Activated CD4-positive, alpha-beta memory T cell treated with anti-CD3 and anti-CD28 coated beads, Interleukin-2, amount 10 ng/mL, durations not matched to agents 7 days and 5 days (primary cell): ENCODE data around the gene VEZF1. TPM values are rescaled to one million over a fixed set of nuclear protein-coding genes. Genes with fewer than 3 reads are reported as not detected.

Experiments
- CTCF ChIA-PET: fragments of 350-600 bp; sonication (Branson Sonifier 250); formaldehyde crosslinking; loops from one replicate; lab custom pipeline; 2021; ENCODE audit warnings: antibody characterized with exemption, inconsistent platforms; lab: Charles Lee
- POLR2A ChIA-PET: fragments of 350-600 bp; sonication (Branson Sonifier 250); formaldehyde crosslinking; loops from one replicate; lab custom pipeline; 2021; ENCODE audit warnings: antibody characterized with exemption; lab: Charles Lee
- DNase-seq: peaks from one replicate; pipeline ENCODE4 v3.0.0-alpha.2; 2020
- H3K27ac Mint-ChIP-seq: one replicate; pipeline ENCODE4 v1.8.0; 2021; ENCODE audit warnings: mild to moderate bottlenecking, mixed read lengths
- H3K27me3 Mint-ChIP-seq: one replicate; pipeline ENCODE4 v1.8.0; 2021; ENCODE audit warnings: mixed read lengths
- H3K36me3 Mint-ChIP-seq: one replicate; pipeline ENCODE4 v1.8.0; 2021; ENCODE audit warnings: low read depth, mixed read lengths
- H3K4me1 Mint-ChIP-seq: one replicate; pipeline ENCODE4 v1.8.0; 2021; ENCODE audit warnings: mixed read lengths
- H3K4me3 Mint-ChIP-seq: one replicate; pipeline ENCODE4 v1.8.0; 2021; ENCODE audit warnings: mild to moderate bottlenecking, mixed read lengths
- H3K9me3 Mint-ChIP-seq: one replicate; pipeline ENCODE4 v1.8.0; 2021; ENCODE audit warnings: mixed read lengths
- total RNA-seq, 2 experiments: library from RNA; stranded (reverse); gene quantifications; one replicate each; pipeline ENCODE4 v1.2.3, GENCODE V29; 2021

The VEZF1 gene
- total RNA-seq, 2 experiments from 2014 or later, result 44.6 to 46.6 TPM

DNA sequence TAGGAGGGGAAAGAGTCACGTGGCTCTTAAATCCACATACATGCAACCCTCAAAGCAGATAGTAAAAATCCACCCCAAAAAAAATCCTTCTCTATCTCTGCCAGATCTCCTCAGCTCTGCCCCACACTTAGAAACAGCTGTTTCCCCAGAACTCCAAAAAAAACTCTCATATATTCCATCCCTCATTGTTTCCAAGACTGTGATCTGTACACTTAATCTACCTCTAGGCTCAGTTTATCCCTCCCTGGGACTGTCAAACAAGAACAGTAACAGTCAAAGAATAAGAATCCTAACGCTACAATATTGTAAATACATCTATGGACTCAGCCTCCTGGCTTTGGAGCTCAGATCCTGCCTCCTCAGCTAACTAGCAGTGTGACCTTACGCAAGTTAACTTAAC lies 44.4 kb downstream of the VEZF1 start:
- POLR2A ChIA-PET, result interaction anchor here (0.5 kb wide), 1 partner anchor 40 kb away, joined by 3 read pairs; no protein-coding TSS in a partner anchor
- Mint-ChIP-seq H3K27ac (no peak overlapping the region), H3K4me3 (no peak overlapping the region), H3K27me3 (peaks cover 58% of the 10 kb centered on the region), H3K36me3 (no peaks in the 10 kb centered on the region), H3K9me3 (no peaks in the 10 kb centered on the region), H3K4me1 (peaks cover 30% of the 10 kb centered on the region)
- DNase-seq, result no peak
- CTCF ChIA-PET, result interaction anchor here (0.9 to 1.6 kb wide), 2 partner anchors 12 to 51 kb away, joined by 4 read pairs; partner anchors contain the start of gene CUEDC1

DNA sequence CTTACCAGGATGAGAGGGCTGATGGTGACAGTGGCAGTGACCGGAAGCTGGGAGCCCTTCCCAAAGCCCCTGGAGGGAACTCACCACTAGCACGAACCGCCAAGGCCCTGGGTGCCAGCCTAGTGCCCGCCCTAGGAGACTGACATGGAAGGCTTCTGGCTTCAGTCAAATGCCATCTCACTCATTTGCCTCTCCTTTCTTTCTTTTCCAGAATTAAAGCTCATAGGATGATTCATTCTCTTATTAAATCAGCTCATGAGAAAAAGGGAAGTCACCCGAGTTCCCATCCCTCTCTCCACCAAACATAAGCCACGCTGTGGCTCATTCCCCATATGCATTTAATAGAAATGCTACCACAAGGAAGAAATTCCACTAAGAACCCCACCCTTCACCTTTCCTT lies 44.9 kb downstream of the VEZF1 start:
- Mint-ChIP-seq H3K4me1 (peaks cover 25% of the 10 kb centered on the region), H3K27me3 (peaks cover 53% of the 10 kb centered on the region), H3K9me3 (no peaks in the 10 kb centered on the region), H3K36me3 (no peaks in the 10 kb centered on the region), H3K27ac (no peak overlapping the region), H3K4me3 (no peak overlapping the region)
- DNase-seq, result no peak
- CTCF ChIA-PET, result interaction anchor here (1.6 kb wide), 1 partner anchor 50 kb away, joined by 4 read pairs; no protein-coding TSS in a partner anchor
- POLR2A ChIA-PET, result no interaction called here

DNA sequence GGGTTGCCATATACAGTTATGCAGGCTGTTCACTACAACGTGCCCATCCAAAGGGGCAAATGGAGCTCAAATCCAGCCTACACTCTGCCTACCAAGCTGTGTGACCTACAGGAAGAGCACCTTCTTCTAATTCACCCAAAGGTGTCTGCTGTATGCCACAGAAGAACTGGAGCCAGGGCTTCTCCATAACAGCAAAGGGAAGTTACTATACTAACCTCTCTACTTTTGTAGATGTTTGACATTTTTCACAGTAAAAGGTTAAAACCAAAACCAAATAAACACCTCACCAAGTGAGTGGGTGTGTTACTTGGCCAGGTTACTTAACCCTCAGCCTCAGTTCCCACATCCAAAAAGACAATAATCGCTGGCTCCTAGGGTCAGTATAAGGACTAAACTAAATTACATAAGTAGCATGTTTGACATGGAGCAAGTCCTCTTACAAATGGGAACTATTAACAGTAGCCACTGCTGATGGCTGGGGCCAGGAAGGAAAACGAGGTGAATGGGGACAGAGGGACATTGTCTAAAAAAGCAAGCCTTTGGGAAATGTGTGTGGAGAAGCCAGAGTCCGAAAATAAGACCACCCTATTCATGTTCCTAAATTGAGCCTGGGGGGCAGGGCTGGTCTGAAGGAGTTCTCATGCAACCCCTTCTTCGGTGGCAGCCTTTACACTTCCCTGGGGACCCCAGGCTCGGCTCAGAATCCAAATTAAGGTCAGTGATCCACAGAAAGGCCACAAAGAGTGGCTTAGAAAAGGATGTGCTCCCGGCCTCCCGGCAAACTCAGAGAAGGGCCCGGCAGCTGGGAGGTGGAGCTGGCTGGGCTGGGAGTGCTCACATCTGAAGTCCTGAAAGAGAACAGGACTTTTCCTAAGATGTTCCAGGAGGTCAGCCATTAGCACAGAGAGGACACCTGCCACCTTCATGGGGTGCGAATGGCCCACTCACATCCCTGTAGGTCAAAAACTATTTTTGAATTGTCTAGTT lies 46.4 kb downstream of the VEZF1 start:
- H3K4me3 Mint-ChIP-seq, result no peak overlapping the region
- no peak overlapping the region for H3K27ac Mint-ChIP-seq

GRCh38 chr17:57940653-57941329 lies 47.3 kb downstream of the VEZF1 start:
- Mint-ChIP-seq H3K27ac (no peak overlapping the region), H3K4me1 (peaks cover 10% of the 10 kb centered on the region), H3K36me3 (no peaks in the 10 kb centered on the region), H3K9me3 (no peaks in the 10 kb centered on the region), H3K4me3 (no peak overlapping the region), H3K27me3 (peaks cover 37% of the 10 kb centered on the region)
- ChIA-PET CTCF (no interaction called here), POLR2A (no interaction called here)
- DNase-seq, result no peak

More for the DNA sequence above, 46.4 kb downstream of the VEZF1 start:
- no peaks in the 10 kb centered on the region for H3K36me3 Mint-ChIP-seq
- ChIA-PET POLR2A (no interaction called here), CTCF (no interaction called here)
- H3K9me3 Mint-ChIP-seq, result no peaks in the 10 kb centered on the region
- DNase-seq, result no peak
- peaks cover 15% of the 10 kb centered on the region for H3K4me1 Mint-ChIP-seq
- peaks cover 44% of the 10 kb centered on the region for H3K27me3 Mint-ChIP-seq

DNA sequence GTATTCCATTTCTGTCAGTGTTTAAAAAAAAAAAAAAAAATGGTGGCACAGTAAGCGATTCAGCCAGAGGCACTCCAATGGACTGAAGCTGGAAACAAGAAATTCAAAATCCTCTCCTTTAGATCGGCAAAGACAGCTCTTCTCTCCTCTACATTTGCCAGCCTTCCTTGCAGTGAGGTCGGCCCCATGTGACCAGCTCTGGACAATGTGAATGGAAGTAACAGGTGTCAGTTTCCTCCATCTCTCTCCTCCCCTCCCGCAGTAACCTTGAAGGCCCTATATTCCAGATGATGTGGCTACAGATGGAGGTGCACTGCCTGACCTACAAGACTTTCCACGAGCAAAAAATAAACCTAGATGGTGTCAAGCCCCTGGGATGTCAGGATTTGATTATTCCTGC lies 47.8 kb downstream of the VEZF1 start:
- POLR2A ChIA-PET, result no interaction called here
- H3K27ac Mint-ChIP-seq, result no peak overlapping the region

GRCh38 chr17:57939797-57940196 lies 48.3 kb downstream of the VEZF1 start:
- H3K4me3 Mint-ChIP-seq, result no peak overlapping the region
- H3K9me3 Mint-ChIP-seq, result no peaks in the 10 kb centered on the region
- ChIA-PET CTCF (interaction anchor here (0.9 kb wide), 1 partner anchor 81 kb away, joined by 3 read pairs; no protein-coding TSS in a partner anchor), POLR2A (no interaction called here)
- DNase-seq, result no peak
- peaks cover 35% of the 10 kb centered on the region for H3K27me3 Mint-ChIP-seq
- H3K4me1 Mint-ChIP-seq, result peaks cover 10% of the 10 kb centered on the region
- H3K36me3 Mint-ChIP-seq, result no peaks in the 10 kb centered on the region
- no peak overlapping the region for H3K27ac Mint-ChIP-seq

More for the DNA sequence above, 47.8 kb downstream of the VEZF1 start:
- DNase-seq, result no peak
- H3K4me3 Mint-ChIP-seq, result no peak overlapping the region
- CTCF ChIA-PET, result interaction anchor here (0.9 kb wide), 1 partner anchor 81 kb away, joined by 3 read pairs; no protein-coding TSS in a partner anchor
- no peaks in the 10 kb centered on the region for H3K36me3 Mint-ChIP-seq
- H3K4me1 Mint-ChIP-seq, result peaks cover 10% of the 10 kb centered on the region
- peaks cover 37% of the 10 kb centered on the region for H3K27me3 Mint-ChIP-seq
- no peaks in the 10 kb centered on the region for H3K9me3 Mint-ChIP-seq

DNA sequence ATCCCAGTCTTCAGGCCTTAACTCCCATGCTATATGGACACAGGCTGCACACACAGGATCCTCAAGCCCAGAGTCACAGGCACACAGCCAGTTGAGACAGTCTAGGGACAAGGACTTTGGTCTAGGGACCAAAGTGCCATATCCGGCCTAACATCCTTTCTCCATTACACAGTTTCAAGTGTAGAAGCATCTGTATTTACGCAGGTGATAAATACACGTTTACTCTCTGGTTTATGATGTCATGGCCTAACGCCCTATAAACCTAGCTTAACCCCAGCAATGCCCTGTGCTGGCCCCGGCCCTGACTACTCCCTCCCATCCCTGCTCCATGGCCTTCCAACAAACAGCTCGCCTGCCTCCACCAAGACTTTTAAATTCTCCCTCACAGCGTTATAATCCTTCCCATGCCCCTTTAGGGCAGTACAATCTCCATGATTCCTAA lies 50.0 kb downstream of the VEZF1 start:
- Mint-ChIP-seq H3K27me3 (peaks cover 25% of the 10 kb centered on the region), H3K9me3 (no peaks in the 10 kb centered on the region)

DNA sequence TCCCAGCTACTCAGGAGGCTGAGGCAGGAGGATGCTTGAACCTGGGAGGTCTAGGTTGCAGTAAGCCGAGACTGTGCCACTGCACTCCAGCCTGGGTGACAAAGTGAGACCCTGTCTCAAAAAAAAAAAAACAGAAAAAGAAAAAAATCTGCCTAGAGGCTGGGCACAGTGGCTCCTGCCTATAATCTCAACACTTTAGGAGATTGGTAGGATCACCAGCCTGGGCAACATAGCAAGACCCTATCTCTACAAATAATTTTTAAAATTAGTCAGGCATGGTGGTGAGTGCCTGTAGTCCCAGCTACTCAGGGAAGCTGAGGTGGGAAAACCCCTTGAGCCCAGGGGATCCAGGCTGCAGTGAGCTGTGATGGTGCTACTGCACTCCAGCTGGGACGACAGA lies 50.6 kb downstream of the VEZF1 start:
- Mint-ChIP-seq H3K9me3 (no peaks in the 10 kb centered on the region), H3K4me1 (peaks cover 10% of the 10 kb centered on the region), H3K27ac (no peak overlapping the region), H3K27me3 (peaks cover 24% of the 10 kb centered on the region), H3K36me3 (no peaks in the 10 kb centered on the region), H3K4me3 (no peak overlapping the region)
- CTCF ChIA-PET, result no interaction called here
- POLR2A ChIA-PET, result no interaction called here
- no peak for DNase-seq

More for the DNA sequence above, 50.0 kb downstream of the VEZF1 start:
- Mint-ChIP-seq H3K36me3 (no peaks in the 10 kb centered on the region), H3K4me3 (no peak overlapping the region), H3K4me1 (peaks cover 10% of the 10 kb centered on the region), H3K27ac (no peak overlapping the region)
- DNase-seq, result no peak
- ChIA-PET POLR2A (no interaction called here), CTCF (no interaction called here)

DNA sequence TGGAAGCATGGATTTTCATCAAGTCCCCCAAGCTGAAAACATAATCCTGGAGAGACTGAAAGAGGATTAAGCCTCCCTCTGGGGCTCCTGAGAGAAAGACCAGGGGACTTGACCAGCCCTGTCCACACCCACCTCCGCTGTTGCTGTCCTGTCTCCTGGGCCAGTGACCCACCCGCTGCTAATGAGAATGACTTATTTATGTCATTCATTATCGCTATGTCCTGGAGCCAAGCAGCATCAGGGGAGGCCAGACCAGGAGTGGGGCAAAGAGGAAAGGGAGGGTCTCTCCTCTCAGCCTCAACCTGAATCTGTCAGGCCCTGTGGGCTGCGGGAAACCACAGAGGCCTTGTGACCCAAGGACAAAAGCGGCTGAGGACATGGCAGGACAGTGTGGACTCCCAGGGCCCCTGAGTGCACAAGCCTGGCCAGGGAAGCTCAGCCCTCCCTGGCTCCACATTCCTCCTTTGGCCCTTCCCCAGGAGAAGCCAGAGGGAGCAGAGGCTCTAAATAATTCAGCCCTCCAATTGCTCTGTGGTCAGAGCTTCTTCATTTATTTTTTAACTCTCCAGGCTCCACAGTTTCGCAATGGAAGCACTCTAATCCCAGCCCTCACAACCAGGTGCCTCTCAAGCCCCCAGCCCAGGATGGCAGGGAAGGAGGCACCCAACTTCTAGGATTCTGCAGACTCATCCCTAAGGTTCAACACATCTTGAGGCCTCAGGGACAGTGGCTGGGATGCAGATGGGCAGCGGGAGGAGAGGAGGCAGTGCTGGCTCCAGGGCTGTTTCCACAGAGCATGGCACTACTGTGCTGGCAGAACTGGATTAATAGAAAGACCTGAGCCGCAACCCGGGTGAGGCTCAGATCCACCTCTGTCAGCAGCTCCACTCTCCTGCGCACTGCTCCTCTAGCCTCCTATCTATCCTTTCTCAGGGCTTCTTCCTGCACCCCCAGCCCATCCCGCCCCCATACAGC lies 51.9 kb downstream of the VEZF1 start:
- H3K4me1 Mint-ChIP-seq, result peaks cover 10% of the 10 kb centered on the region
- no peaks in the 10 kb centered on the region for H3K36me3 Mint-ChIP-seq
- DNase-seq, result no peak
- H3K4me3 Mint-ChIP-seq, result no peak overlapping the region
- CTCF ChIA-PET, result no interaction called here
- H3K27me3 Mint-ChIP-seq, result peaks cover 19% of the 10 kb centered on the region
- no peak overlapping the region for H3K27ac Mint-ChIP-seq
- POLR2A ChIA-PET, result no interaction called here
- H3K9me3 Mint-ChIP-seq, result no peaks in the 10 kb centered on the region

GRCh38 chr17:57931488-57932137 lies 56.4 kb downstream of the VEZF1 start:
- Mint-ChIP-seq H3K36me3 (no peaks in the 10 kb centered on the region), H3K27me3 (peaks cover 31% of the 10 kb centered on the region), H3K4me3 (no peak overlapping the region), H3K4me1 (peaks cover 1% of the 10 kb centered on the region), H3K27ac (no peak overlapping the region), H3K9me3 (no peaks in the 10 kb centered on the region)
- POLR2A ChIA-PET, result no interaction called here
- CTCF ChIA-PET, result interaction anchor here (0.8 kb wide), 1 partner anchor 55 kb away, joined by 3 read pairs; no protein-coding TSS in a partner anchor
- no peak for DNase-seq

DNA sequence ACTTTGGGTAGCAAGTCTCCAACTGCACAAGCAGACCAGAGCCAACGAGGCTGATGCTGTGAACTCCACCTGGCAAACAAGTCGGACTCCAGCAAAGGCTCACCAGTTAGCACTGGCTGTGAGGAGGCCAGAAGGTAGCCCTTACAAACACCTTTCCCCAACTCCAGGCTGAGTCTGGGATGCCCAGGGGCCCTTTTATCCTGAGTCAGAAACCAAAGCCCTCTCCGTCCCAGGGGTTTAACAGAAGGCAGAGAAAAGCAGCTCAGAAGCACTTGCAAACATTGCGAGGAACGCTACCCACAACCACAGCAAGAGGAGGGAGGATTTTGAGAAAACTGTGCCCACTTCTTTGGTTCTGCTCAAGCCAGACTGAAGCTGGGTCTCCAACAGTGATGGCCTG lies 57.8 kb downstream of the VEZF1 start:
- H3K9me3 Mint-ChIP-seq, result no peaks in the 10 kb centered on the region
- DNase-seq, result no peak
- ChIA-PET POLR2A (interaction anchor here (1.4 kb wide), 1 partner anchor 19 kb away, joined by 4 read pairs; no protein-coding TSS in a partner anchor), CTCF (no interaction called here)
- peaks cover 2% of the 10 kb centered on the region for H3K4me1 Mint-ChIP-seq
- H3K27me3 Mint-ChIP-seq, result peaks cover 32% of the 10 kb centered on the region
- no peak overlapping the region for H3K4me3 Mint-ChIP-seq
- H3K27ac Mint-ChIP-seq, result no peak overlapping the region
- H3K36me3 Mint-ChIP-seq, result no peaks in the 10 kb centered on the region

DNA sequence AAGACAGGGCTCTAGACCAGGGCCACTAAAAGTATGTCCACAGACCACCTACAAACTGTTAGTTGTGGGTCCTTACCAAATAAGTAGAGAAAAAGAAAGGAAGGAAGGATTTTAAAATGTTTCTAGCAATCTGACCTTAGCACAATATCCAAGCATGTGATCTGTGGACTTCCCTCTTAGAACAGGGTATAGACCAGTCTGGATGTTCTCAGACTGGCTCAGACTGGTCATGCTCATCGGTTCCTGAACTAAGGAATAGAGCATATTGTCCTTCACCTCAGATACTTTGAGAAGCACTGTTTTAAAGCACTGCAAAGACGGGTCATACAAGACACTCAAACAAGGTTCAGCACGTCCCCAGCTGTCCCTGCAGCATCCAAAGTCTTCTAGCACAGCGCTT lies 58.7 kb downstream of the VEZF1 start:
- Mint-ChIP-seq H3K27me3 (peaks cover 32% of the 10 kb centered on the region), H3K9me3 (no peaks in the 10 kb centered on the region), H3K27ac (no peak overlapping the region), H3K4me3 (no peak overlapping the region), H3K36me3 (no peaks in the 10 kb centered on the region), H3K4me1 (peaks cover 4% of the 10 kb centered on the region)
- POLR2A ChIA-PET, result interaction anchor here (1.4 kb wide), 1 partner anchor 19 kb away, joined by 4 read pairs; no protein-coding TSS in a partner anchor
- CTCF ChIA-PET, result no interaction called here
- DNase-seq, result no peak
